BLaER1 (cell line): Measurements from ENCODE around the gene FAM25G.
"Not testable (repeated sequence)": the region's sequence is repeated elsewhere in the genome, so short reads cannot be mapped to it uniquely, and the experiment has no call there.

Experiments
- H3K27ac ChIP-seq: shearing (Covaris generic); formaldehyde crosslinking; 2 replicates; pipeline ENCODE4 v1.8.1; 2022
- H3K27me3 ChIP-seq: shearing (Covaris generic); formaldehyde crosslinking; 2 replicates; pipeline ENCODE4 v1.8.1; 2022
- H3K36me3 ChIP-seq: shearing (Covaris generic); formaldehyde crosslinking; 2 replicates; pipeline ENCODE4 v1.8.1; 2022
- H3K4me1 ChIP-seq: shearing (Covaris generic); formaldehyde crosslinking; 2 replicates; pipeline ENCODE4 v1.8.1; 2022
- H3K4me2 ChIP-seq: shearing (Covaris generic); formaldehyde crosslinking; 2 replicates; pipeline ENCODE4 v1.8.1; 2022
- H3K4me3 ChIP-seq: shearing (Covaris generic); formaldehyde crosslinking; 2 replicates; pipeline ENCODE4 v1.8.1; 2022
- H3K9ac ChIP-seq: shearing (Covaris generic); formaldehyde crosslinking; 2 replicates; pipeline ENCODE4 v1.8.1; 2022
- H3K9me3 ChIP-seq: shearing (Covaris generic); formaldehyde crosslinking; 2 replicates; pipeline ENCODE4 v1.8.1; 2022
- H4K20me1 ChIP-seq: shearing (Covaris generic); formaldehyde crosslinking; 2 replicates; pipeline ENCODE4 v1.8.1; 2022
- Cebpa-rat ChIP-seq: shearing (Covaris generic); IDR thresholded peaks from 2 replicates; pipeline ENCODE4 v1.8.1; 2022

Gene FAM25G

DNA sequence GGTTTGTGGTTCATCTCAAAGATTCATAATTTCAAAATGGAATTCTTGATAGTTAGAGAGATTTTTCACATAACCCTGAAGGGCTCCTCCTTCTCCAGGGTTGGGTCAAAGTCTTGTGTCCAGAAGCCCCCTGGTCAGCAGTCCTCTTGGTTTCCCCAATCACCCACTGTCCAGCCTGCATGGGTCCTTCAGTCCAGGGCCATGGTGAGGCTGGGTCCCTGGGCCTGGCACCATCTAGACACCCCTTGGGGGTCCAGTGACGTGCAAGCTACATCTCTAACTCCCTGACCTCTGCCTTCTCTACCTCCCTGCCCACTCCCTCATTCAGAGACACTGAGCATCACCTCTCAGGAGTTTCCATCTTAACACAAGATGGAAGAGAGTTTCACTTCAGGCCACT is 33.7 kb downstream of the FAM25G start:
- H3K9me3 ChIP-seq: no peaks in the 10 kb centered on the region
- H4K20me1 ChIP-seq: no peaks in the 10 kb centered on the region
- H3K9ac ChIP-seq: no peak overlapping the region
- no peak for TF ChIP-seq Cebpa-rat
- H3K4me2 ChIP-seq: no peak overlapping the region
- no peak overlapping the region for H3K27ac ChIP-seq
- no peak overlapping the region for H3K4me3 ChIP-seq
- H3K4me1 ChIP-seq: peaks cover 42% of the 10 kb centered on the region
- no peaks in the 10 kb centered on the region for H3K36me3 ChIP-seq
- H3K27me3 ChIP-seq: no peaks in the 10 kb centered on the region

DNA sequence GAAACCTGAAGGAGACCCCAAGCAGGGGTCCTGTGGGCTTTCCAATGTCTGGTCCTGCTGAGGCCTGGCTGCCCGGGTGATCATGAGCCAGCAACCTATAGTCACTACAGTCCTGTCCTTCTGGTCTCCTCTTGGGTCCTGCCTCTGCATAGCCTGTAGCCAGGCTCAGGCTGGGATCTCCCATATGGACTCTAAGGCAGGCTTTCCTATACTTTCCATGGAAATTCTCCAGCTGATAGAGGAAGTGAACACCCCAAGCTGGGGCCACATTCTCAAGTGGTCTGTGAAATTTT is 34.0 kb downstream of the FAM25G start:
- Histone ChIP-seq H3K27me3 (no peaks in the 10 kb centered on the region), H3K9me3 (no peaks in the 10 kb centered on the region), H3K9ac (no peak overlapping the region), H3K27ac (no peak overlapping the region), H3K36me3 (no peaks in the 10 kb centered on the region), H3K4me1 (peaks cover 46% of the 10 kb centered on the region), H3K4me2 (no peak overlapping the region), H4K20me1 (no peaks in the 10 kb centered on the region), H3K4me3 (no peak overlapping the region)
- TF ChIP-seq Cebpa-rat: no peak

DNA sequence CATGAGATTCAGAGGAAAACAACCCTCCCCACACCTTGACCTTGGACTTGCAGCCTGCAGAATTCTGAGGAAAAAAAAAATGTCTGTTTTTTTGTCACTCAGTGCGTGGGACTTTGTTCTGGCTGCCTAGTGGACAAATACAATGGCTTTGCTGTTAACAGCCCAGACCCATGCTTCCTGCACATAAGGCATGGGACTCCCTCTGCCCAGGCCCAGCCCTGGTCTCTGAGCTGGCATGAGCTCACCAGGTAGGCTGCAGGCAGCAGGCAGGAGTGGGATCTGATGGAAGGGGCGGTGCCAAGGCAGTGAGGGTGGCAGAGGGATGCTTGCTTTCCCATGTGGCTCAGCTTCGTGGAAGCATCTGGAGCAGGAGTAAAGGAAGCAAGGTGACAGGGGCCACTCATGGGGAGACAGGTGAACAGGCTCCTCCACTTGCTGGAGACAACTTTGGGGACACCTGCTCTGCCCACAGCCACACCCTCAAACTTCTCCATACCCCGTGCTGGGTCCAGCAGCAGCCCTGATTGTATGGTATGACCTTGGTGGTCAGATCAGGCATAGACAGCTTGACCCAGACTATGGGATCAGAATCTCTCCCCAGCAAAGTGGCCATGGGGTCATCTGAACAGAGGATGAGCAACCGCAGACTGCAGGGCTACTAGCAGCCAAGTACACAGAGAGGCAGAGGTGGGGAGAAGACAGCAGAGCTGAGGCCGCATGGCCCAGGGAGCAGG is 34.5 kb downstream of the FAM25G start:
- Histone ChIP-seq H3K27me3 (no peaks in the 10 kb centered on the region), H3K36me3 (no peaks in the 10 kb centered on the region), H3K27ac (no peak overlapping the region), H3K4me2 (peak overlapping the region; percentile 80; the same call in 1 of the 2 replicates), H3K9me3 (no peaks in the 10 kb centered on the region), H3K4me1 (peaks cover 51% of the 10 kb centered on the region), H4K20me1 (no peaks in the 10 kb centered on the region), H3K9ac (no peak overlapping the region), H3K4me3 (no peak overlapping the region)
- no peak for TF ChIP-seq Cebpa-rat

DNA sequence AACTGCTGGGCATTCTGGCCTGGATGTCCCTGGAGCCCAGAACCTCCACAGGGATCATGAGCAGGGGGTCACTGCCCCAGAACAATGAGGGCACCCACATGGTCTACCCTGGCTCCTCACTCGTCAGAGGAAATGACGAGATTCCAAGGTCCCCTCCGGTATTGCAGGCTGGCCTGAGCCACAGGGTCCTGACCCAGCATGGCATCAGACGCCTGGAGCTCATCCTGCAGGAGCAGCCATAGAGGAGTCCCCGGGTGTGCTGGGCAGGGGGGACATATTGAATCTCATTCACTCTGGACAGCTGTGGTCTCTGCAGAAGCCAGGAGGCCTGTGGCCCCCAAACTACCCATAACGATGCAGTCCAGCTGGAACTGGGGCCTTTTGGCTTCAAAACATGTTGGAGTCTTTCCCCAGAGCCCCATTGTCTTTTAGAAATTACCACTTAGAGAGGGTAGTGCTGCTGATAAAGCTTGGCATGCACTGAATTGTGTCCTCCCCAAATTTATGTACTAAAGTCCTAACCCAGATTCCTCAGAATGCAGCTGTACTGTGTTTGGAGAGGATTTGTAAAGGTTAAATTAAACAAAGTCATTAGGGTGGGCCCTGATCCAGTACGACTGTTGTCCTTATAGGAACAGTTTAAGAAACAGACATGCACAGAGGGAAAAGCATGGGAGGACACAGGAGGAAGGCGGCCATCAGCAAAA is 35.3 kb downstream of the FAM25G start:
- Histone ChIP-seq H4K20me1 (no peaks in the 10 kb centered on the region), H3K4me3 (no peak overlapping the region), H3K4me2 (peak overlapping the region; percentile 80), H3K36me3 (no peaks in the 10 kb centered on the region), H3K4me1 (peaks cover 58% of the 10 kb centered on the region), H3K27ac (no peak overlapping the region; the same call in 1 of the 2 replicates), H3K27me3 (no peaks in the 10 kb centered on the region), H3K9ac (0 out of 2 replicates have a peak overlapping the region, but pooled peaks have one; percentile 12), H3K9me3 (no peaks in the 10 kb centered on the region)
- no peak for TF ChIP-seq Cebpa-rat

DNA sequence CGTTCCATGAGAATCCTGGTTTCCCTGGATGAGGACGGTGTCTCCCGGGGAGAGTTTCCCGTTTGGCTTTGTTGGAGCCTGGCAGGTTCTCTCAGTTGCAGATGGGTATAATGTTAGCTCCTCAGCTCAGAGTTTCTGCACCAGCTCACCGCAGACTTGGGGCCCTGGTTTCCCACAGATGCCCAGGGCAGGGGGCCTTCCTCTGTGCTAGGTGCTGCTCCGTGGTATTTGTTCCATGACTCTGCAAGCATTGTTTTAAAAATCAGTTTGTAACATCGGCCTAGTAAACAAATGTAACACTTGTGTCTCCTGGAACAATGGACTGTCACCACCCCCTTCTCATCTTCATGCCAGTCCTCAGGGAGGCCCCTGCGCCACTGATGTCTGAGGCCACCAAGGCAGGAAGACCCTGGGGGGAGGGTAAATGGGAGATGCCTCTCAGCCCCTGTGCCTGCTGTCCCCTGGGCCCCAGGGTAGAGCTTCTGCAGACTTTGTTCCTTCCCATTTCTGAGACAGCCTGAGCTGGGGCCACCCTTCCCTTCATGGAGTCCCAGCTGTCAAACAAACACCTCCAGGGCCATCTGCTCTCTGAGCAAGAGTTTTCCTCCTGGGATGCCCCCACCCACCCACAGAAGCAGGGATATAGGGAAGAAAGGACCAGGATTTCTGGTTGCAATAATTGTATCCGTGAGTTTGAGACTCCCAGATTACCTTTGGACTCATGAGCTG is 36.0 kb downstream of the FAM25G start:
- H3K4me2 ChIP-seq: peak overlapping the region; percentile 80
- H3K4me1 ChIP-seq: peaks cover 66% of the 10 kb centered on the region
- 0 out of 2 replicates have a peak overlapping the region, but pooled peaks have one; percentile 15 for H3K9ac ChIP-seq
- H3K27ac ChIP-seq: peak overlapping the region; percentile 18; the same call in 1 of the 2 replicates
- not testable (repeated sequence) for H3K27me3 ChIP-seq, H4K20me1 ChIP-seq, H3K4me3 ChIP-seq, H3K9me3 ChIP-seq, H3K36me3 ChIP-seq

DNA sequence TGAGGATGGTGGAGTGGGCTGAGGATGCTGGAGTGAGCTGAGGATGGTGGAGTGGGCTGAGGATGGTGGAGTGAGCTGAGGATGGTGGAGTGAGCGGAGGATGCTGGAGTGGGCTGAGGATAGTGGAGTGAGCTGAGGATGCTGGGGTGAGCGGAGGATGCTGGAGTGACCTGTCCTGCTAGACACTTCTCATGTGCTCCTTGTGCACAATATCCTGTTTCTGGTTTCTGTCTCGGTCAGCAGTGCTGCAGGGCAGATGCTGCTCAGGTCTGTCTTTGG is 36.8 kb downstream of the FAM25G start:
- Histone ChIP-seq H3K9ac (no peak overlapping the region), H3K4me2 (peak overlapping the region; percentile 80), H3K4me3 (no peak overlapping the region), H3K9me3 (no peaks in the 10 kb centered on the region), H4K20me1 (no peaks in the 10 kb centered on the region), H3K36me3 (no peaks in the 10 kb centered on the region), H3K27ac (no peak overlapping the region), H3K27me3 (no peaks in the 10 kb centered on the region), H3K4me1 (peaks cover 73% of the 10 kb centered on the region)
- no peak for TF ChIP-seq Cebpa-rat

DNA sequence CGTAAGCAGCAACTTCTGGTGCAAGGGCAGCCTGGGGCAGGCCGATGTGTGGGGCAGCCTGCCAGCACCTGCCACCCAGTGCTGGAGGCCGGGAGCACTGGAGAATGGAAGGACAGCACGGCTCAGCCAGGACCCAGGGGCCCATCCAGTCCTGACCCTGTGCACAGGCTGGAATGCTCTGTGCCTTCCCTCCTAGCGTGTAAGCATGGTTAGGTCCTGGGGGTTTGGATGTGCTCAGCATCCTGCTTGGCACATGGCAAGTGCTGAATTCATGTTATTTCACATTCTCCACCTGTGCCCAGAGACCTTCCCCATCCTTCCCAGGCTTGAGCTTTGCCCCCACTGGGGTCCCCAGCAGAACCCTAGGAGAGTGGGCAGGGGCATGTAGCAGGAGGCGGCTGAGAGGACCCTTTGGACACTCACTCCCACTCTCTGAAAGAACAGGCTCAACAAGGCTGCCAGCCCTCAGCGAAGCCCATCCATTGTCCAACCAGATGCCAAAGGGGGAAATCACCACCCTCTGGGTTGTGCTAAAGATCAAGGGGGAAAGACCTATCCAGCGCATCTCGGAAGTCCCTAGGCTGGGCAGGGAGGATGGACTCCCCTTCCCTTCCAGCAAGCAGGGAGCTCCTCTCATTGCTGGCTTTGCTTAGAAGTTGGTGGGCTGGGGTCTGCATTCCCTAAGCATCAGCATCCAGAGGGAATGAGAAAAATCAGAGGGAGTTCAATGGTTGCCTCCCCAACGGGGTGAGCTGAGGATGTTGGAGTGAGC is 37.3 kb downstream of the FAM25G start:
- no peaks in the 10 kb centered on the region for H3K27me3 ChIP-seq
- H3K27ac ChIP-seq: no peak overlapping the region
- H3K36me3 ChIP-seq: no peaks in the 10 kb centered on the region
- H3K4me2 ChIP-seq: peak overlapping the region; percentile 80
- no peak overlapping the region for H3K4me3 ChIP-seq
- H4K20me1 ChIP-seq: no peaks in the 10 kb centered on the region
- TF ChIP-seq Cebpa-rat: no peak
- H3K9ac ChIP-seq: no peak overlapping the region
- H3K4me1 ChIP-seq: peaks cover 79% of the 10 kb centered on the region
- H3K9me3 ChIP-seq: no peaks in the 10 kb centered on the region

DNA sequence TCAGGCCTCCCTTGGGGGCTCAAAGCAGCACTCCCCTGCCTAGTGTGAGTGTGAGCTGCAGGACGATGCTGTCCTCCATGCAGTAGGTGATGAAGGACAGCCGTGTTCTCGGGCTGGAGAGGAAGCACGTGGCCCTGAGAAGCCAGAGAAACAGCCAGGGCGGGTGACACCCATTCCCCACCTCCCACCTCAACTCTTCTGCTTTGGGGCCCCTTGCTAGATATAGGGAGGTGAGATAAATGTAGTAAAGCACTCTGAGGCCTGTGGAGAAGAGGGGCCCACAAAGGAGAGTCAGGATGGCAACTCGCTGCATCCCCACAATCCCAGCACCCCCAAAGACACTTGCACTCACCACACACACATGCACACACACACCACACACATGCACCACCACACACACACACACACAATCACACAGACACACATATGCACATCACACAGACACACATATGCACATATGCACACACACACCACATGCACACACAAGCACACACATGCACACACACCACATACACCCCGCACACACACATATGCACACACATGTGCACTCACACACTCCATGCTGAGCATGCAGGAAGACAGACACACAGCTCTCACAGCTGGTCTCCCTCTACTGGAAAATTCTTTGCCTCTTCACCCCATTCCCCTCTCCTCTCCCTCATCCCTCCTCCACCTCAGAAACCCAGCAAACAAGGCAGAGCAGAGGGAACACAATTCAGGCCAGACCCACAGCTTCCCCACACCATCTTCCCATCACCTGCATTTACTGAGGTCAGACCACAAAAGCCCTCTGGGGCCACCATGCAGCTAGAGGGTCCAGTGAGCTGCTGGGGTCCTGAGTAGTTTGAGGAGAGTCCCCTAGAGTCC is 38.1 kb downstream of the FAM25G start:
- TF ChIP-seq Cebpa-rat: no peak
- Histone ChIP-seq H3K27ac (no peak overlapping the region), H4K20me1 (no peaks in the 10 kb centered on the region), H3K4me2 (peak overlapping the region; percentile 80), H3K36me3 (no peaks in the 10 kb centered on the region), H3K27me3 (no peaks in the 10 kb centered on the region), H3K9me3 (no peaks in the 10 kb centered on the region), H3K4me3 (no peak overlapping the region), H3K9ac (no peak overlapping the region), H3K4me1 (peaks cover 87% of the 10 kb centered on the region)
